GM19397 (cell line): ENCODE results near the gene PTCRA.
"Not testable (repeated sequence)": the region's sequence is repeated elsewhere in the genome, so short reads cannot be mapped to it uniquely, and the experiment has no call there.

Source experiments
- ATAC-seq: cut with Tn5 transposase; IDR thresholded peaks from one replicate; pipeline ENCODE4 v1.9.1; 2021; ENCODE audit warnings: mild to moderate bottlenecking, moderate library complexity; ENCODE audit not compliant: unreplicated experiment

The PTCRA gene

DNA sequence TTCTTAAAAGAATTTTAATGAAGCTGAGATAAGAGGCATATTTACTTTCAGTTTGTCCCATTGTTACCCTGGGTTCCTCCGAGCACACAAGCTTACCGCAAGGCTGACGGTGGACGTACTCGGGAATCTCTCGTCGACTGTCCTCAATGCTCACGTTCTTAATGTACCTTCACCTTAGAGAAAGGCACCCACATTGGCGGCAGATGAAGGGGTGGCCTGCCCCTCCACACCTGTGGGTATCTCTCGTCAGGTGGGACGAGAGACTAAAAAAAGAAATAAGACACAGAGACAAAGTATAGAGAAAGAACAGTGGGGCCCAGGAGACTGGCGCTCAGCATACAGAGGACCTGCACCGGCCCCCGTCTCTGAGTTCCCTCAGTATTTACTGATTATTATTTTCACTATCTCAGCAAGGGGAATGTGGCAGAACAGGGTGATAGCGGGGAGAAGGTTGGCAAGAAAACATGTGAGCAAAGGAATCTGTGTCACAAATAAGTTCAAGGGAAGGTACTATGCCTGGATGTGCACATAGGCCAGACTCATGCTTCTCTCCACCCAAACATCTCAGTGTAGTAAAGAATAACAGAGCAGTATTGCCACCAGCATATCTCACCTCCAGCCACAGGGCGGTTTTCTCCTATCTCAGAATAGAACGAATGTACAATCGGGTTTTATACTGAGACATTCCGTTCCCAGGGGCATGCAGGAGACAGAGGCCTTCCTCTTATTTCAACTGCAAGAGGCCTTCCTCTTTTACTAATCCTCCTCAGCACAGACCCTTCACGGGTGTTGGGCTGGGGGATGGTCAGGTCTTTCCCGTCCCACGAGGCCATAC, 13.2 kb upstream of the PTCRA start:
- ATAC-seq, result not testable (repeated sequence)

DNA sequence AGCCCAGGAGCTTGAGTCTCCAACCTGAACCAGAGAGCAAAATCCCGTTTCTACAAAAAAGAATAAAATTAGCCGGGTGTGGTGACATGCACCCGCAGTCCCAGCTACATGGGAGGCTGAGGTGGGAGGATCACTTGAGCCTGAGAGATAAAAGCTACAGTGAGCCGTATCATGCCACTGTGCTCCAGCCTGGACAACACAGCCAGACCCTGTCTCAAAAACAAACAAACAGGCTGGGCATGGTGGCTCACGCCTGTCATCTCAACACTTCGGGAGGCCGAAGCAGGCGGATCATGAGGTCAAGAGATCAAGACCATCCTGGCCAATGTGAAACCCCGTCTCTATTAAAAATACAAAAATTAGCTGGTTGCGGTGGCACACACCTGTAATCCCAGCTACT, 11.4 kb upstream of the PTCRA start:
- ATAC-seq, result no peak

DNA sequence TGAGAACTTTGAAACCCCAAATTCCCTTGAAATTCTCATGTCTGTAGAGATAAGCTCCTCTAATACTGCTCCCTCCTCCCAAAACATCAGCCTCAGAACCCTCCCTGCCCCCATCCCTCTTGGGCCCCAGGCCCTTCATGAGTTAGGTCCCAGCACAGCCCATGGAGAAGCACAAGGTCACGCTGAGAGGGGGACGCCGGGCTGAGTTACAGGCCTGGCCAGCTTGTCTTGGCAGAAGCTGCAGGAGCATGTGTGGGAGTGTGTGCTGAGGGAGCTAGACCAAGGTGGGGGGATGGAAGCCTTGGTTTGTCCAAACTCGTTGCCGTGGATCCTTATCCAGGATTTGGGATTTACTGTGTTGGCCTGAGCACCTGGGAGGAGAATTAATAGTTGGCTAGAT, 8.5 kb upstream of the PTCRA start:
- ATAC-seq, result no peak

DNA sequence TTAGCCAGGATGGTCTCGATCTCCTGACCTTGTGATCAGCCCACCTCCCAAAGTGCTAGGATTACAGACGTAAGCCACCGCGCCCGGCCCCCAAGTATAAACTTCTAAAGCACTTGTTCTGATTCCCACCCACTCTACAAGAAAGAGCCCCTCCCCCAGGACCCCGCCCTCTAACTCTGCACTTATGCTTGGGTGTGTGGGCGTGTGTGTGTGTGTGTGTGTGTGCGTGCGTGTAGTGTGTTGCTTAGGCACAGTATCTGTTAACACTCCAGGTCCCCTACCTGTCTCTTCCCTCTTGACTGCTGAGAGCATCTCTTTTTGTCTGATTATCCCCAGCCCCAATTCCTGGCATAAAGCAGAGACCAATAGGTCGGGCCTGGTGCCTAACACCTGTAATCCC, 6.0 kb upstream of the PTCRA start:
- no peak for ATAC-seq

DNA sequence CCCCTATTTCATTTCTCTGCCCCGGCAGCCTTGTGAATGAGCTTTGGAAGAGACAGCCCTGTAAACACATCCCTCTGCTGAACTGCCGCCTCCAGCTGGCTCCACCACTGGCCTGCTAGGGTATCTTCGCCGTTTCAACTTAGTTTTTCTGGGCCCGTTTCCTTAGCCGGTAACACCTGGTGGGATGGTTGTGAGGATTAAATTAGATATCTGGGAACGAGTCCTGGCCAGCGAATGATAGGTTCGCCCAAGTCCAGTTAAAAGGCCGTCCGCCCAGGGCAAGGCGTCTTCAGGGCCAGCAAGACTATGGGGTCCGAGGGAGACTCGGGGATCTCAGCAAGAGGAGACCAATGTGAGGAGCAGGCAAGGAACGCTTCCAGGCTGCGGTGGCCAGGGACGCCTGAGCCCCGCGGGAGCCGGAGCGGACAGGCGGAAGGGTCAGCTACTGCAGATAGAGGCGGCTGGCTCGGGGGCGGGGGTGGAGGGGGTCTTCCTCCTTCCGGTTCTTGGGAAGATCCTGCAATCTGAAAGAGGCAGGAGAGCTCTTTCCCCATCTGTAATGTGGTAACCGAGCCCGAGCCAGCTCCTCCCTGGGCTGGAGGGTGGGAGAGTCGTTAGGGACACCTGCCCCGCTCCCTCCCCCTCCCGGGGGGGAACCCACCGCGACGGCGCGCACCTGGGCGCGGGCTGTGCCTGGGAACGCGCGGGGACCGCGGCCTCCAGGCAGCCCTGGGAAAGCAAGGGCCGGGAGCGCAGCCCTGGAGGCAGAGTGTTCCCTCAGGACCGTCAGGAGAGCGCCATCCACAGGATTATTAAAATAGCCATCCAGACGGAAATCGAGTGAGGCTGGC, 4.5 kb upstream of the PTCRA start:
- ATAC-seq, result no peak

DNA sequence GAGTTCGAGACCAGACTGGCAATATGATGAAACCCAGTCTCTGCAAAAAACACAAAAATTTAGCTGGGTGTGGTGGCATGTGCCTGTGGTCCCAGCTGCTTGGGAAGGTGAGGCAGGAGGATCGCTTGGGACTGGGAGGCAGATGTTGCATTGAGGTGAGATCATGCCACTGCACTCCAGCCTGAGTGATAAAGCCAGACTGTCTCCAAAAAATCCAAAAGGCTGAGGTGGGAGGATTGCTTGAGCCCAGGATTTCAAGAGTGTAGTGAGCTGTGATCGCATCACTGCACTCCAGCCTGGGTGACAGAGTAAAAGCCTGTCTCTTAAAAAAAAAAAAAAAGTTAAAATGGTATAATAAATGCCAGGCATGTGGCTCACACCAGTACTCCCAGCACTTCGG, 1.3 kb upstream of the PTCRA start:
- no peak for ATAC-seq

DNA sequence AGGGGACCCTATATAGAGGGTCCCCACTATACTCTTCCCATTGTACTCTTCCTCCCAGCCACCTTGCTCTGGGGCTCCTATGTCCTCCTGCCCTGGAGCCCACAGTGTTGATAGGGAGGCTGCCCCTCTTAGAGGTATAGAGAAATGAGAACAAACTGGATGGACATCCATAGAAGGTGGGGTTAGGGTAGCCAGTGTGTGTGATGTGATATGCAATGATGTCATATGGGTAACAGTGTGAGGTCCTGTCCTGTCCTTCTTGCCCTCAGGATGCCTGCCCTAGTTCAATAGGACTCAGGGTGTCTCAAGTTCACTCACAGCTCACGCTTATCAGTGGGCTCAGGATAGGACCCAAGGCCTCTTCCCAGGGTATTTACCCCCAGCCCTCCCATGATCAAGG, 435 bp downstream of the PTCRA start:
- ATAC-seq, result no peak

DNA sequence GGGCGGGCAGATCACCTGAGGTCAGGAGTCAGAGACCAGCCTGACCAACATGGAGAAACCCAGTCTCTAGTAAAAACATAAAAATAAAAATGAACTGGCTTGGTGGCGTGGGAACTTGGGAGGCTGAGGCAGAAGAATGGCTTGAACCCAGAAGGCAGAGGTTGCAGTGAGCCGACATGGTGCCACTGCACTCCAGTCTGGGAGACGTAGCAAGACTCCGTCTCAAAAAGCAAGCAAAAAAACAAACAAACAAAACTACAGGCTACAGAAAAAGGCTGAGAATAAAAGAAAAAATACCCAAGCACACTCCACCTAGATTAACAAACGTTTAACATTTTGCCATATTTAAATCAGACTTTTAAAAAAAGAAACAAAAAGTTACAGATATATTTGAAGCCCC, 5.9 kb downstream of the PTCRA start:
- ATAC-seq, result no peak

DNA sequence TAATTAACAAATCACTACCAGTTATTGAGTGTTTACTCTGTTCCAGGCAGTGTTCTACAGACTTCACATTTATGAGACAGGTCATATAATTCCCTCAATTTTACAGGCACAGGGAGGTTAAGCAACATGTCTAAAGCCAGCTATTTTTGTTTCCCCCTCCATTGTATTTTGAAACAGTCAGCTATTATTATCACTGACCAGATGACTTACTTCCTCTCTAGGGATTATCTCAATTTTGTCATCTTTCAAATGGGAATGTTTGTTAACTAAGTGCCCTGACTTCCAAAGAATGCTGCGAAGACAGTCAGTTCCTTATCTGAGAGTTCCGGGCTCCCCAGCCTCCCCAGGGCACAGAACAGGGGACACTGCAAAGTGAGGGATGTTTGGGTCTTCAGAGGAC, 7.8 kb downstream of the PTCRA start:
- ATAC-seq, result no peak

DNA sequence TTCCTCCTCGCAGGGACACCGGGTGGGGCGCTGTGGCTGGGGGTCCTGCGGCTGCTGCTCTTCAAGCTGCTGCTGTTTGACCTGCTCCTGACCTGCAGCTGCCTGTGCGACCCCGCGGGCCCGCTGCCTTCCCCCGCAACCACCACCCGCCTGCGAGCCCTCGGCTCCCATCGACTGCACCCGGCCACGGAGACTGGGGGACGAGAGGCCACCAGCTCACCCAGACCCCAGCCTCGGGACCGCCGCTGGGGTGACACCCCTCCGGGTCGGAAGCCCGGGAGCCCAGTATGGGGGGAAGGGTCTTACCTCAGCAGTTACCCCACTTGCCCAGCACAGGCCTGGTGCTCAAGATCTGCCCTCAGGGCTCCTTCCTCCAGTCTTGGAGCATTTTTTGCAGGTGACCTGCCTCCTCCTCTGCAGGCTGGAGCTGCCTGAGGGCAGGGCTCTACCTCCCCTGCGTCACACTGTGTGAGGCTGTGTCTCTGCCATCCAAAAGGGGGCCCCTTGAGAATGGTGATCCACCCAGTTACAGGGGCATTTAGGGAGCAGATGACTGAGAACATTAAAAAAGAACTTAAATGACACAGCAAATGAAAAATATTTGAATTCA, 9.5 kb downstream of the PTCRA start:
- ATAC-seq, result no peak

DNA sequence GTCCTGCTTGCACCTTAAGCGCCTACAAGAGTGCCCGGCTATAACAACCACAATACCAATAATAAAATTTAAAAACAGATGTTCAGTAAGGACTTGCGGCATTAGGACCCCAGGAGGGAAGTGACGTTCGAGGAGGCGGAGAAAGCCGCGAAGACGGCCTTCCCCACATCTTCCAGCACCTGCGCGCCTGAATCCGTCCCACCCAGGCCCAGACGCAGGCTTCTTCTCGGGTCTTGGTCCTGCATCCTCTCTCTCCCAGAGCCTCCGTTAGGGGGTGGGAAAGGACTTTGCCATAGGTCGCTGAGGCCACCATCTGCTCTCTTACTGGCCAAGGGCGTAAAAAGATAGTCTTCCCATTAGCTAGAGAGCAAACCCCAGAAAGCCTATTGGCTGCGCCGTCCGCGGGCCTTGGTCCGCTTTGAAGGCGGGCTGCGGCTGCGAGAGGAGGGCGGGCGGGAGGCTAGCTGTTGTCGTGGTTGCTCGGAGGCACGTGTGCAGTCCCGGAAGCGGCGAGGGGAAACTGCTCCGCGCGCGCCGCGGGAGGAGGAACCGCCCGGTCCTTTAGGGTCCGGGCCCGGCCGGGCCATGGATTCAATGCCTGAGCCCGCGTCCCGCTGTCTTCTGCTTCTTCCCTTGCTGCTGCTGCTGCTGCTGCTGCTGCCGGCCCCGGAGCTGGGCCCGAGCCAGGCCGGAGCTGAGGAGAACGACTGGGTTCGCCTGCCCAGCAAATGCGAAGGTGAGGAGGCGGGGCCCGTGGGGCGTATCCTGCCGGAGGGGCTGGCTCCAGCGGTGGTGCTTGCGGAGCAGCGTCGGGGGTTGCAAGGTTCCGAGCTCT, 13.3 kb downstream of the PTCRA start, which contains the start of gene CNPY3:
TSS of gene CNPY3 (plus strand) at position 495 of the 835 bp plus-strand sequence. CDS start at position 586, 91 bp downstream.
- peak; percentile 75 for ATAC-seq

DNA sequence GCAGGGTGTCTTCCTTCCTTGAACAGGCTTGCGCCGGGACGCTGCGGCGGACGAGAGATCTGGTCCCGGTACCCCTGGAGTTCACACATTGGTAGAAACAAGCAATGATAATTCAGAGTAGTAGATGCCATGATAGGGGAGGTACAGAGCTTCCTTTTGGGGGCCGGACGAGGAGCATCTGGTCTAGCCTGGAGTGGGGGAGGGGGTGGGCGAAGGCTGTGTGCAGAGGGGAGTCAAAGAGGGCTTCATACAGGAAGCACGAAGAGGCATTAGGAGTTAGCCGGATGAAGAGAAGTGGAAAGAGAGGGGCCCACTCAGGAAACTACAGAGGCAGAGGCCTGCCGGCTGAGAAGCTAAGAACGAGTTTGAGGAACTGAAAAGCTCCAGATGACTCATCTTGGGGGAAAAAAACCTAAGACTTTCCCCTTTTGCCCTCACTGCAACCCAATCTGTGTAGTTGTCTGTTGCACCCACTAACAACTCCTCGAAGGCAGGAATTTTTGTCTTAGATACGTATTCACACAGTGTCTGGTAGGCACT, 14.0 kb downstream of the PTCRA start:
- peak; percentile 53 for ATAC-seq

DNA sequence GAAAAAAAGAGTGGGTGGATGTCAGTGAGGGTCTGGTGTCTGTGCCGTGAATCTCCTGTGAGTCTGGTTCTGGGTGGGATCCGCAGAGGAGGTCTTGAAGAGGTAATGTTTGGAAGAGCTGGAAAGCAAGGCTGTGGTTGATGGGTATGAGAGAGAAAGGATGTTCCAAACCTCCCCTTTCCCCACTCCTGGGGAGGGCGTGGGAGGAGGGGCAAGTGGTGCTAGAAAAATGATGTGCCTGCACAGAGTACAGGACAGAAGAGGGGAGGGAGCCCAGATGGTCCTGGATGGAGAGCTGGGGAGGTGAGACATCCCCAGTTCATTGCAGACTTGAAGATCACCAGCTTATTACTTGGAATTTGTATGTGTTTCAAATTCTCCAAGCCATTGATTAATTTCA, 16.6 kb downstream of the PTCRA start:
- no peak for ATAC-seq

DNA sequence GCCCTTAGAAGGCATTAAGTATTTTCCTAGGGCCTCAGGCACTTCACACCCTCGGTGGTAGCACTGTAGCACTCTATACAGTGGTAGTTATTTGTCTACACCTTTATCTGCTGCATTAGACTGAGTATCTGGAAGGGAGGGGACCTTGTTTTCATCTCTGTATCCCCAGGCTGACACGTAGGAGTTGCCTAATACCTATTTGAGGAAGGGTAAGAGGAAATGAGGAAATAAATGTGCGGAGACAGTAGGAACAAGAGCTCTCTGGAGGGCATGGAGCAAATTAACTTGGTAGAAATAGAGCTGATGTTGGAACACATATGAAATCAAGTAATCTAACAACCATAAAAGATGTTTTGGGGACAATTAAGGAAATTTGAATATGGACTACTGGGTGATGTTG, 17.4 kb downstream of the PTCRA start:
- ATAC-seq, result no peak

DNA sequence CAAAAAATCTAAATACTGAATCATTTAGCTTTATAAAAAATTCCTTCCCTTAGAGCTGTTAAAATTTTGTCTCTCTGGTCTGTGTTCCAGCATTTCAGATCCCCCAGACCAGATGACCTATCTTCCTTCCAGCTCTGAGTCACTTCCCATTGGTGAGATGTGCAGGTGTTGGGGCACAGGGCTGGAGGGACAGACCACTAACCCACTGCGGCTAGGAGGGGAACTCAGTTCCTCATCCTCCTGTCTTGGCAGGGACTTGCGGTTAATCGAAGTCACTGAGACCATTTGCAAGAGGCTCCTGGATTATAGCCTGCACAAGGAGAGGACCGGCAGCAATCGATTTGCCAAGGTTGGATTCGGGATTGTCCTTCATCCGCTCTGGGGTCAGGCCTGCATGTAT, 19.5 kb downstream of the PTCRA start:
- no peak for ATAC-seq

DNA sequence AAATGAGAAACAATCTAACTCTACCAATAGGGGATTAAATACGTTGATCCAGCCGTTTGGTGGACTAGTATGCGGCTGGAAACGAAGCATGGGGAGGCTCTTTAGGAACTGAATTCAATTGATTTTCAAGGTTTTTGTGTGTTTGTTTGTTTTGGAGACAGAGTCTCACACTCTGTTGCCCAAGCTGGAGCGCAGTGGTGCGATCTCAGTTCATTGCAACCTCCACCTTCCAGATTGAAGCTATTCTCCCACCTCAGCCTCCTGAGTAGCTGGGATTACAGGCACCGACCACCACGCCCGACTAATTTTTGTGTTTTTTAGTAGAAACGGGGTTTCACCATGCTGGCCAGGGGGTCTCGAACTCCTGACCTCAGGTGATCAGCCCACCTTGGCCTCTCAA, 20.5 kb downstream of the PTCRA start:
- no peak for ATAC-seq

DNA sequence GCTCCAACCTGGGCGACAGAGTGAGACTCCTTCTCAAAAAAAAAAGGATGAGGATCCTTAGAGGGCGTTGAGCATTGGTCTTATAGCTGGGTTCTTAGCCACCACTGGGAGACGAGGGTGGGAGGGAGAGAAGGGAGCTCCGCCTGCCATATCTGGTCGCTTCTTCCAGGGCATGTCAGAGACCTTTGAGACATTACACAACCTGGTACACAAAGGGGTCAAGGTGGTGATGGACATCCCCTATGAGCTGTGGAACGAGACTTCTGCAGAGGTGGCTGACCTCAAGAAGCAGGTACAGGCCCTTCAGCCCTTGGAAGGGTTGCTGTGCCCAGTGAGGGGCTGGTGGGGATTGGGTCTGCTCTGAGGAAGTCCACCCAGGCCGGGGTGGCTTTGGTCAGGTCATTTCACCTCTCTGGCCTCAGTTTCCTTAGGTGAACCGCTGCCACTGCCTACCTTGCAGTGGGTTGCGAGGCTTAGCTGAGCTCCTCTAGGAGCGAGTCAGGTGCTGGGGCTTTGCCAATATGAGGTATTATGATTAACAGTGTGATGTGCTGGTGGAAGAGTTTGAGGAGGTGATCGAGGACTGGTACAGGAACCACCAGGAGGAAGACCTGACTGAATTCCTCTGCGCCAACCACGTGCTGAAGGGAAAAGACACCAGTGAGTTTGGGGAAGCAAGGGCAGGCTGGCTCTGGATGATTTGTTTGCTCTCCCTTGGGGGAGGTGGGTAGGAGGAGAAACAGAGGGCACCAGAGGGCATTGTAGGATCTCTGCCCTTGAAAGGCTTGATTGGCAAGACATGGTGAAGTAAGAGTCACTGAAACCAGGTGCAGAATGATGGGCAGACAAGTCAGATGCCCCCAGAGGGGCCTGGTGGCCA, 21.9 kb downstream of the PTCRA start:
- no peak for ATAC-seq

DNA sequence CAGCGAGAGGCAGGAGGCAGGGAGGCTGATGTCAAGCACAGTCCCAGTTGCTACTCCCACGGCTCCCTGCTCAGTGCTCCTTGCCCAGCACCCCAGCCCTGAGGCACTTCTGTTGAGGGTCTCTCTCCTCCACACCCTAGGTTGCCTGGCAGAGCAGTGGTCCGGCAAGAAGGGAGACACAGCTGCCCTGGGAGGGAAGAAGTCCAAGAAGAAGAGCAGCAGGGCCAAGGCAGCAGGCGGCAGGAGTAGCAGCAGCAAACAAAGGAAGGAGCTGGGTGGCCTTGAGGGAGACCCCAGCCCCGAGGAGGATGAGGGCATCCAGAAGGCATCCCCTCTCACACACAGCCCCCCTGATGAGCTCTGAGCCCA, 22.6 kb downstream of the PTCRA start:
- no peak for ATAC-seq

DNA sequence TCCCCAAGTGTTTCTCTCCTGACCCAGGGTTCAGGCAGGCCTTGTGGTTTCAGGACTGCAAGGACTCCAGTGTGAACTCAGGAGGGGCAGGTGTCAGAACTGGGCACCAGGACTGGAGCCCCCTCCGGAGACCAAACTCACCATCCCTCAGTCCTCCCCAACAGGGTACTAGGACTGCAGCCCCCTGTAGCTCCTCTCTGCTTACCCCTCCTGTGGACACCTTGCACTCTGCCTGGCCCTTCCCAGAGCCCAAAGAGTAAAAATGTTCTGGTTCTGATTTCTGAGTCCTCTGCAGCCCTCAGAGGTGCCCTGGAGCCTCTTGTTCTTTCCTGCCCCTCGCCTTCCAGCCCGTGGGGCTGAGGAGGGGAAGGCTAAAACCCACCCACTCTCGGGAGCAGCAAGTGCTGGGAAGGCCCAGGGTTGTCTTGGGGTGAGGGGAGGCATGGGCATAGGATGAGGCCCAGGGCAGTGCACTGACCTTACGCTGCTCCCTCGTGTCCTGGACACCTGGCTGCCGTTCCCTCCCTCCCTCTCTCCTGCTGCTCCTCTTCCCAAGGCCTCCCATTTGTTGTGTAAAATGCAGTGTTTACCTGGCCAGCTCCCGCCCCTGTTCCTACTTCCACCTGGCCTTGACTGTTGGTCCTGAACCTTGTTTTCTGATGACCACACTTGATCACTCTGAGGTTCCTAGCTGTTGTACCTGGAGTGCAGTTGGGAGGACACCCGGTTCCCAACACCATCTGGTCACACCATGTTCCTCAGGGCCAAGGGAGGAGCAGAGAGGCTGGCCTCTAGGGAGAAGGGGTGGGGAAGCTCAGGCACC, 23.3 kb downstream of the PTCRA start:
- no peak for ATAC-seq
